Activated naive CD4-positive, alpha-beta T cell treated with anti-CD3 and anti-CD28 coated beads, Interleukin-2, amount 50 U/mL, for 72 hours (primary cell): ENCODE data around the gene BCAS3. TPM values are rescaled to one million over a fixed set of nuclear protein-coding genes. Genes with fewer than 3 reads are reported as not detected.
"Not testable (repeated sequence)": the region's sequence is repeated elsewhere in the genome, so short reads cannot be mapped to it uniquely, and the experiment has no call there.

Experiments used
- ATAC-seq, 2 donors: fragments of 150-1000 bp; cut with Tn5 transposase; 2 replicates each; pipeline ENCODE4 v1.10.0; 2021; ENCODE audit warnings: mild to moderate bottlenecking in 2 of 2, moderate library complexity in 2 of 2
- DNase-seq, 2 donors: peaks; one replicate each; pipeline ENCODE4 v3.0.0; 2021 to 2022; ENCODE audit warnings: low spot score in 2 of 2
- H3K27ac Mint-ChIP-seq, 2 donors: one replicate each; pipeline ENCODE4 v1.8.0; 2022; ENCODE audit warnings: mild to moderate bottlenecking in 2 of 2, mixed read lengths in 2 of 2
- H3K36me3 Mint-ChIP-seq, 2 donors: one replicate each; pipeline ENCODE4 v1.8.0; 2022; ENCODE audit warnings: mixed read lengths in 2 of 2
- H3K9me3 Mint-ChIP-seq, 2 donors: one replicate each; pipeline ENCODE4 v1.8.0; 2022; ENCODE audit warnings: mixed read lengths in 2 of 2
- total RNA-seq, 2 donors: library from RNA; stranded (reverse); gene quantifications; one replicate each; pipeline ENCODE4 v1.2.3, GENCODE V29; 2022

The BCAS3 gene
- total RNA-seq, 2 donors from 2014 or later, result 10.5 to 24.4 TPM

GRCh38 chr17:61240851-61241468 lies 563.3 kb downstream of the BCAS3 start:
- no peak for DNase-seq
- H3K27ac Mint-ChIP-seq, result no peak overlapping the region
- peaks cover 0 to 12% of the 10 kb centered on the region in 2 donors for H3K36me3 Mint-ChIP-seq
- ATAC-seq, result peak in 1 of 2 donors; percentile 73
- no peaks in the 10 kb centered on the region for H3K9me3 Mint-ChIP-seq

GRCh38 chr17:61244988-61245387 lies 567.3 kb downstream of the BCAS3 start:
- not testable (repeated sequence) for H3K9me3 Mint-ChIP-seq, H3K27ac Mint-ChIP-seq, H3K36me3 Mint-ChIP-seq, ATAC-seq, DNase-seq

- DNase-seq (no peak), ATAC-seq (no peak)
- Mint-ChIP-seq H3K9me3 (no peaks in the 10 kb centered on the region), H3K27ac (no peak overlapping the region), H3K36me3 (peaks cover 0 to 5% of the 10 kb centered on the region in 2 donors)
Observed at GRCh38 chr17:61245706-61246135, 568.1 kb downstream of the BCAS3 start.

- Mint-ChIP-seq H3K36me3 (peaks cover 0 to 5% of the 10 kb centered on the region in 2 donors), H3K27ac (no peak overlapping the region), H3K9me3 (no peaks in the 10 kb centered on the region)
- DNase-seq (no peak), ATAC-seq (no peak)
Observed at GRCh38 chr17:61247439-61247838, 569.8 kb downstream of the BCAS3 start.

DNA sequence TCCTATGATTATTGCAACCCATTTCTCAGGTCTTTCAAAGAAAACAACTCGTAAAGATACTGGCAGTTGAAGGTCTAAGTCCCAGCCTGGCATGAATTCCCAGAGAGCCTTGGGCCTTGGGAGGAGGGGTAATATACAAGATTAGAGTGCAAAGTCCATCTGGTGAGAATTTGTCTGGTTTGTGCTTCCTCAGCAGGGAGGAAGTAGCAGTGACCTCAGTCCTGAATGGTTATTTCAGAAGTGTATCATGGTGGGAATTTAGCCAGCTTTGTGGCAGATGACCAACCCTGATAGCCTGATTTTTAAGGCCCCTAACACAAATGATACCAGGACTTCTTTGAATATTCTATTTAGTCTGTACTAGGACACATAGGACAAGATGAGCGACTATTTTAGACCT lies 570.7 kb downstream of the BCAS3 start:
- Mint-ChIP-seq H3K9me3 (no peaks in the 10 kb centered on the region), H3K36me3 (no peaks in the 10 kb centered on the region), H3K27ac (no peak overlapping the region)
- ATAC-seq, result no peak
- no peak for DNase-seq

DNA sequence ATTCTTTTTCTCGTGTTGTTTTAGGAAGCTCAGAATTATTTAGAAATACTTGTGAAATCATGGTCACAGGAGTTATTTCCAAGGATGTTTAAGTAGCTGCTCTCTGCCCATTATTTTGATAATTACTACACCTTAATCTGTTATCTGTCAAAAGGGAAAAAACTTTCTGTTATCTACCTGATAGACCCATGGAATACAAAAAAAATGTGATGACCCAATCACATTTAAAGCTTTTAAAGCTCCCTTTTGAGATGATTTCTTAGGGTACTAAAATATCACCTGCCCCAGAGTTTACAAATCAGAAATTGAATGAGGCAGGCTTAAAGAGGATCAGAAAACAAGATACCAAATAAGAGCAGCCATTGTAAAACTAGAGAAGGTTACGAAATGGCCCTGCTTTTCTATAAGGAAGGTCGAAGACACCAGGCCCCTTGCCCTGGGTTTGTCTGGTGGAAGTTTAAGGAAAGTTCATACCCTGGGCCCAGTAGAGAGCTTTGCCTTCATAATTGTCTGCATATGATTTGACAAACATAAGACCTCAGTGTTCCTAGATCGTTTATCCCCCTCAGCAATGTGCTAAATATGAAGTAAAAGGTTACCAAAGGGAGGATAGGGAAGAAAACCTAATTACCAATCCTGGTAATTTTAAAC lies 572.1 kb downstream of the BCAS3 start:
- no peak for ATAC-seq
- no peaks in the 10 kb centered on the region for H3K9me3 Mint-ChIP-seq
- no peaks in the 10 kb centered on the region for H3K36me3 Mint-ChIP-seq
- no peak for DNase-seq
- H3K27ac Mint-ChIP-seq, result no peak overlapping the region

DNA sequence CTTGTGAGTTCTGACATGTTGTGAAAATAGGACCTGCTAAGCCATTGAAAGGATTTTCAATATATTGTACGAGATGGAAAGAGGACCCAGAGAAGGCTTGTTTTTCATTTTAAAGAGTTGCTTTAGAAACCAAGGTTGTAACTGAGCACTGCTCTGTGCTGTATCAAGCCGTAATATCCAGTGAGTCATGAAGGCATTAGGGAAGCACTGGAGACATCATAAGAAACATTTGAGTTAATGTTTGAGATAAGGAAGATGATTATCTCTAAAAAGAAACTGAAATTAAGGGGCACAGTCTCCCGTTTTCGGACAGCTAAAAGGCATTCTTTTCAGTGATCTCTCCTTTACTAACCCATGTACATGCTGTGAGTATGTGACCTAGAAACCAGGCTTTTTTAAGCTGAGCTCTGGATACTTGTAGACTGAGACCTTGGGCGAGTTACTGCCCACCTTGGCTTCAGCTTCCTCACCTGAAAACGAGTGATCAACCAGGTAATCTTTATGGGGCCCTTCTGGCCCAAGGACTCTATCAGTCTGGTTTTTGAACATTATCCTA lies 572.8 kb downstream of the BCAS3 start:
- peak in 1 of 2 donors; percentile 18 for ATAC-seq
- DNase-seq, result no peak
- H3K36me3 Mint-ChIP-seq, result no peaks in the 10 kb centered on the region
- peak overlapping the region in 1 of 2 donors; percentile 62 for H3K27ac Mint-ChIP-seq
- no peaks in the 10 kb centered on the region for H3K9me3 Mint-ChIP-seq

DNA sequence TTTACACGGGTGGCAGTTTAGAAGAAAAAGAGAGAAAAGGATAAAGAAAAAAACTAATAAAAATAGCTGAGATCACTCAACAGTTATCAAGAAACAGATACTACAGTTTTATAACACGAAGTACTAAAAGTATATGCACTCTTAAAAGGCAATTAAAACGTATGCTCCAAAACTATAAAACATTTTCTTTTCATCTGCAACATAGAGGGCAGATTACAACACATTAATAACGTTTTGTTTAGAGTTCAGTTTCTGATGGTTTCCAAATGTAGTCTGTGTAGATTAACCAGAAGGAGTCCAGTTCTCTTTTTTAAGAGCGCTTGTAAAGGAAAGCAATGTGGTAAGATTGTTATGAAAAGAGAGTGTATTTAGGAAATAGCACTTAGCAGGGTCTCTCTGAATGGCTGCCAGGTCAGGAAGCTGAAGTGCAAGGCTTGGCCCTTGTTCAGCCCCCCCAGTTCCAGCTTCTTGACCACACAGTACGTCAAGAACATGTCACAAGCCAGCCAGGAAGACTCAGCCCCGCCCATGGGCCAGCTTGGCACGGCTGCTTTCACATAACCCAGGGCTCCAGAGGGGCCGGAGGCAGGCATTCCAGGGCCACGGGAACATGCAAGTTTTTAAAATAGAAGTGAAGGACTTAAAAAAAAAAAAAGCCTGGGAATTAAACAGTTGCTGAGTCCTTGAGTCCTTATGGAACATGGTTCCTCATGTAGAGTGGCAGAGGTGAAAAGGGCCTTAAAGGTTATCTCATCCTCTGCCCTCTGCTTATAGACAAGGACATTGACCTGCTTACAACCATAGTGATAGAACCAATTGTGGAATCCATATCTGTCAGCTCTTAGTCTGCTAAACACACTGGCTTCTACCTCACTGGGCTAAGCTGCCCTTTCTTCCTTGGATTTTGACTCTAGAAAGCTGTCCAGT lies 574.6 kb downstream of the BCAS3 start:
- H3K36me3 Mint-ChIP-seq, result no peaks in the 10 kb centered on the region
- no peaks in the 10 kb centered on the region for H3K9me3 Mint-ChIP-seq
- ATAC-seq (no peak), DNase-seq (no peak)
- peak overlapping the region in 1 of 2 donors; percentile 62 for H3K27ac Mint-ChIP-seq

GRCh38 chr17:61253362-61253761 lies 575.7 kb downstream of the BCAS3 start:
- Mint-ChIP-seq H3K36me3 (no peaks in the 10 kb centered on the region), H3K9me3 (no peaks in the 10 kb centered on the region), H3K27ac (no peak overlapping the region)
- no peak for DNase-seq
- ATAC-seq, result no peak

DNA sequence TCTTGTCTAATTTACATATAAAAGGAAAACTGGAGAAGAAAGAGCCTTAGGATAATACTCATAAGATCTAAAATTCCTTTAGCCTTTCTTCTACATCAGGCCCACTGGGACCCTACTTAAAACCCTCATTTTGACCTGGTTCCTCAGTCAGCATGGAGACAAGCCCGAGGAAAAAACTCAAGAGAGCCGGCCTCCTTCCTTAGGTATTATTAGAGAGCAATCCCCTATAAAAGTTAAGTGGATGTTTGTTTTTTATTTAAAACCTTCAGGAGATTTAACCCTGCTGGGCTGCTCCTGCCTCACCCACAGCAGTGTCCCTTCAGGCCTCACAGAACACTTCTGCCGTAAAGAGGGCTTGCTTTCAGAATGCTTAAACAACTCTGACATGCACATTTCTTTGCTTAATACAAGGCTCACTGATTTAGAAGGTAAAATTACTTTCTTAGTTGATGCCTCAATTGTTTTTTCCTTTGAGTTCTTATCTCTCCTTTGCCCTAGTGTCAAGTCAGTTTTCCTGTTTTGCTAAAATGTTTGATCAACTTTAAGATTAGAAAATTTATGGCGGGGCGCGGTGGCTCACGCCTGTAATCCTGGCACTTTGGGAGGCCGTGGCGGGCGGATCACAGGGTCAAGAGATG lies 576.4 kb downstream of the BCAS3 start:
- Mint-ChIP-seq H3K27ac (no peak overlapping the region), H3K36me3 (no peaks in the 10 kb centered on the region), H3K9me3 (no peaks in the 10 kb centered on the region)
- no peak for ATAC-seq
- DNase-seq, result no peak

GRCh38 chr17:61254904-61255303 lies 577.3 kb downstream of the BCAS3 start:
- no peaks in the 10 kb centered on the region for H3K36me3 Mint-ChIP-seq
- H3K9me3 Mint-ChIP-seq, result no peaks in the 10 kb centered on the region
- H3K27ac Mint-ChIP-seq, result no peak overlapping the region
- ATAC-seq (no peak), DNase-seq (no peak)

DNA sequence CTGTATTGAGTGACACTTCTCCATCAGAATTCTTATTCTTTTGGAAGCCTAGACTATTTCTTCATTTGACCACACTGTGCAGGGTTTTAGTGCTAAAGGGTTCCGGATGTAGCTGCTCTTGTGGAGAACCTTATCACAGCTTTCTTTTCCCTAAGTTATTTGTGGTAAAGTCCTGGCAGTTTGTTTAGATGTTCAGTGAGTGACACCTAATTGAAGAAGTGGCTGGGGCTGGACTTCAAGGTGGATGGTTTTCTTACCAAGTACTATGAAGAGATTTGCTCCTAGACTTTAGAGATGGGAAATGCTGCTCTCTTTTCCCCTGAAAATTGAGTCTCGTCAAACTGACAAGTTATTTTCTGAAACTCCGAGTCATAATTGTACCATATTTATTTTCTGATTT lies 578.0 kb downstream of the BCAS3 start:
- no peaks in the 10 kb centered on the region for H3K36me3 Mint-ChIP-seq
- DNase-seq (no peak), ATAC-seq (no peak)
- no peaks in the 10 kb centered on the region for H3K9me3 Mint-ChIP-seq
- H3K27ac Mint-ChIP-seq, result no peak overlapping the region

- no peaks in the 10 kb centered on the region for H3K36me3 Mint-ChIP-seq
- H3K9me3 Mint-ChIP-seq, result no peaks in the 10 kb centered on the region
- DNase-seq (no peak), ATAC-seq (no peak)
- H3K27ac Mint-ChIP-seq, result no peak overlapping the region
Observed at GRCh38 chr17:61259360-61259759, 581.7 kb downstream of the BCAS3 start.

DNA sequence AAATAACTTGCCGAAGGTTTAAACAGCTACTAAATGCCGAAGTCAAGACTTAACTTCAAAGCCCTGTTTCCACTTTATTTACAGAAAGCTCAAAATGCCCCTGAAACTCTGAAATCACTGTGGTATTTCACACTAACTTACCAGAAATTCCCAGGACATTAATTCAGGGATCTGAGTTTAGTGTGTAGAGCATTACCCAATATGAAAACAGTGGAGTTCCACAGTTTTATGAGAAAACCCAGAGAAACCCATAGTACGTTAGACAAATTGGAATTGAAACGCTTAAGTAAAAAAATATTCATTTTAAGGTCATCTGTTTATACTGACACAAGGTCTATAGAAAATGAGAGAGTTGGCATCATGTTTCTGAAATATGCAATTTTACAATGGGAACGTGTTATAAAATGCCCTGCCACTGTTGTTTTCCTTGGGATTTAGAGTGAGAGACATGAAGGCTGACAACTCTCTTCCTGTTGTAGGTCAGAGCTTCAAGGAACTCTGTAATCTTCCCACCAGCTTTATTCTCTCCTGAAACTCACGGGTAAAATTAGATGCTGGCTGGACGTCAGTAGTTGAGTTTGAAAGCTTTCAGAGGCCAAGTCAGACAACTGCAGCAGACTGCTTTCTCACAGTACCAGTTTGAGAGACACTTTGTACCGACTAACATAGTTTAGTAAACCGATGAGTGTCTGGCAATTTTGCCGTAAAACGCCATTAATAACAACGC lies 582.6 kb downstream of the BCAS3 start:
- no peak for DNase-seq
- Mint-ChIP-seq H3K36me3 (no peaks in the 10 kb centered on the region), H3K27ac (no peak overlapping the region), H3K9me3 (no peaks in the 10 kb centered on the region)
- ATAC-seq, result no peak

GRCh38 chr17:61261001-61261637 lies 583.5 kb downstream of the BCAS3 start:
- DNase-seq, result no peak
- Mint-ChIP-seq H3K36me3 (no peaks in the 10 kb centered on the region), H3K9me3 (no peaks in the 10 kb centered on the region)

GRCh38 chr17:61265397-61265796 lies 587.7 kb downstream of the BCAS3 start:
- H3K9me3 Mint-ChIP-seq, result no peaks in the 10 kb centered on the region
- no peaks in the 10 kb centered on the region for H3K36me3 Mint-ChIP-seq
- H3K27ac Mint-ChIP-seq, result no peak overlapping the region

More at GRCh38 chr17:61261001-61261637, 583.5 kb downstream of the BCAS3 start:
- no peak for ATAC-seq
- H3K27ac Mint-ChIP-seq, result no peak overlapping the region

More at GRCh38 chr17:61265397-61265796, 587.7 kb downstream of the BCAS3 start:
- ATAC-seq, result no peak
- DNase-seq, result no peak
